Mesothelial cell of epicardium (in vitro differentiated cells): ENCODE data around the gene PMP22. TPM values are rescaled to one million over a fixed set of nuclear protein-coding genes. Genes with fewer than 3 reads are reported as not detected.

Experiments used
- DNase-seq, 2 experiments: peaks; one replicate each; pipeline ENCODE4 v3.0.0; 2021; ENCODE audit warnings: low spot score in 2 of 2; ENCODE audit not compliant: unreplicated experiment in 2 of 2
- H3K27ac Mint-ChIP-seq: 2 replicates; pipeline ENCODE4 v1.8.0; 2021; ENCODE audit warnings: mixed read lengths
- H3K27me3 Mint-ChIP-seq: 2 replicates; pipeline ENCODE4 v1.8.0; 2021; ENCODE audit warnings: low read depth, mixed read lengths
- H3K36me3 Mint-ChIP-seq: 2 replicates; pipeline ENCODE4 v1.8.0; 2021; ENCODE audit warnings: mixed read lengths
- H3K4me1 Mint-ChIP-seq: 2 replicates; pipeline ENCODE4 v1.8.0; 2021; ENCODE audit warnings: mixed read lengths
- H3K4me3 Mint-ChIP-seq: 2 replicates; pipeline ENCODE4 v1.8.0; 2021; ENCODE audit warnings: mild to moderate bottlenecking, moderate library complexity, mixed read lengths
- H3K9me3 Mint-ChIP-seq: 2 replicates; pipeline ENCODE4 v1.8.0; 2021; ENCODE audit warnings: mixed read lengths
- total RNA-seq: library from RNA; stranded (reverse); gene quantifications from 3 replicates; pipeline ENCODE4 v1.2.1, GENCODE V29; 2021
- TF ChIP-seq, protein P1 (sequence below): fragments of 200-600 bp; sonication (generic); IDR thresholded peaks from one replicate; pipeline ENCODE4 v1.5.0; 2021; ENCODE audit warnings: antibody characterized with exemption; ENCODE audit not compliant: unreplicated experiment

PMP22 gene
- total RNA-seq, 1 donor from 2014 or later = 50.4 TPM

DNA sequence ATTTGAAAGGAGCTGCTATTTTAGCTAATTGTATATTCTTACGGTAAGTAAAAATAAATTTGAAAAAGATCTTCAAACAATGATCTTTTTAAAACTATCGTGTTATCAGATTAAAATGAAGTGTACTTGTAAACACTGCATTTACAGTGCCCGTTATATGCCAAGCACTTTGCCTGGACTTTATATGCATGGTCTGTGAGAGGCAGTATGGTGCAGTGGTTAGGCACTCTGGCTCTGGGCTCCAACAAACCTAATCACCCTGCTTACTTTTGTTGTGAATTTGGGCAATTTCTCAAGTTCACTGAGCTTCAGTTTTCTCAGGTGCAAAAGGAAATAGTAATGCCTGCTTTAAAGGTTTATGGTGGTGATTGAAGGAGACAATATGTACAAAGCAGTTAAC lies 1.4 kb downstream of the PMP22 start:
- no peaks in the 10 kb centered on the region for H3K9me3 Mint-ChIP-seq
- H3K27me3 Mint-ChIP-seq = peaks cover 92% of the 10 kb centered on the region
- no peak overlapping the region for H3K27ac Mint-ChIP-seq

DNA sequence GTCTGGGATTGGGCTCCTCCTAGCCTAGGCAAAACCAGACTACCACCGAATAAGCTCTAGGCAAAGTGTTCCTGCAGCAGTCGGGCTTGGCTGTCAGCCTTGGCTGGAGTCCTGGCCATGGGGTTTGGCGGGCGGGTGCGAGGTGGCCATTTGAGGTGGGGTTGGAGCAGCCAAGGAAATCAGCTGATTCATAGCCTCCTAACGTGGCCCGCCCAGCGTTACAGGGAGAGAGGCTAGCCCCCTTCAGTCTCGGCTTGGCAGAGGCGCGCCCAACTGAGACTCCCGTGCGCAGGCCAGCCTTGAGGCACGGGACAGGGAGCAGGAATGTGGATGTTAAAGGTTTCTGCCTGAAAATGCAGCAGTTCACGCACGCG lies 1.9 kb downstream of the PMP22 start:
- TF ChIP-seq, protein P1, sequence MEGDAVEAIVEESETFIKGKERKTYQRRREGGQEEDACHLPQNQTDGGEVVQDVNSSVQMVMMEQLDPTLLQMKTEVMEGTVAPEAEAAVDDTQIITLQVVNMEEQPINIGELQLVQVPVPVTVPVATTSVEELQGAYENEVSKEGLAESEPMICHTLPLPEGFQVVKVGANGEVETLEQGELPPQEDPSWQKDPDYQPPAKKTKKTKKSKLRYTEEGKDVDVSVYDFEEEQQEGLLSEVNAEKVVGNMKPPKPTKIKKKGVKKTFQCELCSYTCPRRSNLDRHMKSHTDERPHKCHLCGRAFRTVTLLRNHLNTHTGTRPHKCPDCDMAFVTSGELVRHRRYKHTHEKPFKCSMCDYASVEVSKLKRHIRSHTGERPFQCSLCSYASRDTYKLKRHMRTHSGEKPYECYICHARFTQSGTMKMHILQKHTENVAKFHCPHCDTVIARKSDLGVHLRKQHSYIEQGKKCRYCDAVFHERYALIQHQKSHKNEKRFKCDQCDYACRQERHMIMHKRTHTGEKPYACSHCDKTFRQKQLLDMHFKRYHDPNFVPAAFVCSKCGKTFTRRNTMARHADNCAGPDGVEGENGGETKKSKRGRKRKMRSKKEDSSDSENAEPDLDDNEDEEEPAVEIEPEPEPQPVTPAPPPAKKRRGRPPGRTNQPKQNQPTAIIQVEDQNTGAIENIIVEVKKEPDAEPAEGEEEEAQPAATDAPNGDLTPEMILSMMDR = no peak
- Mint-ChIP-seq H3K4me1 (peaks cover 33% of the 10 kb centered on the region), H3K27ac (peak overlapping the region; percentile 45), H3K27me3 (peaks cover 92% of the 10 kb centered on the region), H3K36me3 (no peaks in the 10 kb centered on the region), H3K4me3 (peak overlapping the region; percentile 85), H3K9me3 (no peaks in the 10 kb centered on the region)
- DNase-seq = peak; percentile 38 to 45

More for the DNA sequence above, 1.4 kb downstream of the PMP22 start:
- TF ChIP-seq, protein P1 = no peak
- Mint-ChIP-seq H3K4me1 (peaks cover 34% of the 10 kb centered on the region), H3K36me3 (no peaks in the 10 kb centered on the region), H3K4me3 (peak overlapping the region; percentile 85)
- DNase-seq = no peak

- peaks cover 87% of the 10 kb centered on the region for H3K27me3 Mint-ChIP-seq
- H3K27ac Mint-ChIP-seq = peak overlapping the region; percentile 97
- peak; percentile 30 to 60 for DNase-seq
- H3K9me3 Mint-ChIP-seq = no peaks in the 10 kb centered on the region
- TF ChIP-seq, protein P1 = no peak
- no peaks in the 10 kb centered on the region for H3K36me3 Mint-ChIP-seq
- peaks cover 29% of the 10 kb centered on the region for H3K4me1 Mint-ChIP-seq
- H3K4me3 Mint-ChIP-seq = peak overlapping the region; percentile 85
Observed at GRCh38 chr17:15262291-15263205, 2.6 kb downstream of the PMP22 start.

GRCh38 chr17:15261802-15262290 lies 3.3 kb downstream of the PMP22 start:
- DNase-seq = no peak
- Mint-ChIP-seq H3K27ac (peak overlapping the region; percentile 97), H3K4me3 (peak overlapping the region; percentile 85), H3K27me3 (peaks cover 80% of the 10 kb centered on the region), H3K9me3 (no peaks in the 10 kb centered on the region), H3K36me3 (no peaks in the 10 kb centered on the region), H3K4me1 (peaks cover 34% of the 10 kb centered on the region)
- TF ChIP-seq, protein P1 = no peak

DNA sequence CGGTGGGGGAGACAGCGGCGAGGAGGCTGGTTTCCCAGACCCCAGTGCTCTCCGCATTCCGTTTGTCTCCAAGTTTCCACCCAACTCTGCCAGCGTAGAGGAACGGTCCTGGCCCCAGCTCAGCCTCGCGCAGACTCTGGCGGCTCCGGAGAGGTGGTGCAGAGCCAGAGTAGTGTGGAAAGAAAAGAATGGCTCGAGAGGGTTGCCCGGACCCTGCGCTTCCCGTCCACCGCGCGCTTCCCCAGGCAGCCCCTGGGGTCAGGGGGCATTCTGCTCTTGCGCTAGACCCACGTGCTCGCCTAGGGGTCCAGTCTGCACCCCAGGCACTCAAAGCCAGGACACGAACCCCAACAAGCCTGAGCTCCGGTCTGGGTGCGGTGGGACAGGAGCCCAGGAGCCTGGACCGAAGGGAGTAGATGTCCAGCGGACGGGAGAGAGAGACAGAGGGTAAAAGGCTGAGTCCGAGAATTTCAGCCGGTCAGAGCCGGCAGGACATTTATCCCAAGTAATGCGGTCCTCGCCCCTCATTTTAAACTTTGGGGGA lies 3.8 kb downstream of the PMP22 start:
- Mint-ChIP-seq H3K4me3 (peak overlapping the region; percentile 85), H3K27me3 (peaks cover 74% of the 10 kb centered on the region), H3K4me1 (peaks cover 37% of the 10 kb centered on the region), H3K9me3 (no peaks in the 10 kb centered on the region), H3K27ac (peak overlapping the region; percentile 82), H3K36me3 (no peaks in the 10 kb centered on the region)
- peak; percentile 27 to 72 for DNase-seq
- TF ChIP-seq, protein P1 = no peak
